ENCODE results near the gene ZNF367. TPM values are rescaled to one million over a fixed set of nuclear protein-coding genes. Genes with fewer than 3 reads are reported as not detected.

The ZNF367 gene
- polyA plus RNA-seq, 1 donor from 2014 or later: 2.0 TPM

GRCh38 chr9:96382839-96383164 lies 35.4 kb downstream of the ZNF367 start:
- TF ChIP-seq RAD21 (conservative IDR thresholded peaks at IDR 0.05) (no peak), TAF1 (IDR thresholded peaks at IDR 0.05; ENCODE audit: low read depth) (no peak), REST (IDR thresholded peaks at IDR 0.05; ENCODE audit: borderline replicate concordance) (no peak), SMC3 (conservative IDR thresholded peaks at IDR 0.05; ENCODE audit: poor library complexity) (no peak), EP300 (conservative IDR thresholded peaks at IDR 0.05; ENCODE audit: poor library complexity, severe bottlenecking) (no peak), CTCF (IDR thresholded peaks at IDR 0.05; ENCODE audit: poor library complexity, severe bottlenecking) (no peak), EZH2 (IDR thresholded peaks at IDR 0.05; ENCODE audit: borderline replicate concordance, insufficient read depth, low read length, poor library complexity, severe bottlenecking) (no peak)
- H3K9ac ChIP-seq (ENCODE audit: low read length): no peak overlapping the region

GRCh38 chr9:96382175-96382574 lies 36.0 kb downstream of the ZNF367 start:
- Histone ChIP-seq H3K9ac (ENCODE audit: low read length) (no peak overlapping the region), H3K9me3 (ENCODE audit: low read length) (no peaks in the 10 kb centered on the region), H3K79me2 (replicated peaks; ENCODE audit: insufficient read depth, low read length) (no peaks in the 10 kb centered on the region), H3K27me3 (ENCODE audit: insufficient read depth, low read depth, low read length) (peaks cover 20% of the 10 kb centered on the region), H3K36me3 (ENCODE audit: insufficient read depth, low read length) (no peaks in the 10 kb centered on the region), H3K4me3 (ENCODE audit: low read length) (no peak overlapping the region), H2AFZ (ENCODE audit: low read depth, low read length) (no peak overlapping the region), H3K4me2 (ENCODE audit: low read length) (no peak overlapping the region), H3F3A (ENCODE audit: insufficient read depth, low read length, poor library complexity, severe bottlenecking) (no peaks in the 10 kb centered on the region), H3K27ac (ENCODE audit: low read length) (no peak overlapping the region), H4K20me1 (ENCODE audit: insufficient read depth) (no peaks in the 10 kb centered on the region), H3K9me2 (ENCODE audit: insufficient read depth, low read length) (no peaks in the 10 kb centered on the region)
- TF ChIP-seq MXI1 (conservative IDR thresholded peaks at IDR 0.05; ENCODE audit: poor library complexity, severe bottlenecking) (no peak), REST (IDR thresholded peaks at IDR 0.05; ENCODE audit: borderline replicate concordance) (no peak), POLR2AphosphoS5 (IDR thresholded peaks at IDR 0.05) (no peak), SMC3 (conservative IDR thresholded peaks at IDR 0.05; ENCODE audit: poor library complexity) (no peak), CTCF (IDR thresholded peaks at IDR 0.05; ENCODE audit: poor library complexity, severe bottlenecking) (no peak), RAD21 (conservative IDR thresholded peaks at IDR 0.05) (no peak), EZH2 (IDR thresholded peaks at IDR 0.05; ENCODE audit: borderline replicate concordance, insufficient read depth, low read length, poor library complexity, severe bottlenecking) (no peak), EP300 (conservative IDR thresholded peaks at IDR 0.05; ENCODE audit: poor library complexity, severe bottlenecking) (no peak), TAF1 (IDR thresholded peaks at IDR 0.05; ENCODE audit: low read depth) (no peak)

More at GRCh38 chr9:96382839-96383164, 35.4 kb downstream of the ZNF367 start:
- no peaks in the 10 kb centered on the region for H3K79me2 ChIP-seq (replicated peaks; ENCODE audit: insufficient read depth, low read length)
- no peaks in the 10 kb centered on the region for H3K36me3 ChIP-seq (ENCODE audit: insufficient read depth, low read length)
- H3K4me3 ChIP-seq (ENCODE audit: low read length): peak overlapping the region; percentile 67
- H3K4me2 ChIP-seq (ENCODE audit: low read length): no peak overlapping the region
- no peak overlapping the region for H3K27ac ChIP-seq (ENCODE audit: low read length)
- H4K20me1 ChIP-seq (ENCODE audit: insufficient read depth): no peaks in the 10 kb centered on the region
- no peaks in the 10 kb centered on the region for H3K9me2 ChIP-seq (ENCODE audit: insufficient read depth, low read length)
- no peaks in the 10 kb centered on the region for H3K9me3 ChIP-seq (ENCODE audit: low read length)
- H3K27me3 ChIP-seq (ENCODE audit: insufficient read depth, low read depth, low read length): peaks cover 20% of the 10 kb centered on the region
- H3F3A ChIP-seq (ENCODE audit: insufficient read depth, low read length, poor library complexity, severe bottlenecking): no peaks in the 10 kb centered on the region
- no peak overlapping the region for H2AFZ ChIP-seq (ENCODE audit: low read depth, low read length)
